Panc1 (cell line): Measurements from ENCODE around the gene ZCCHC4. TPM values are rescaled to one million over a fixed set of nuclear protein-coding genes. Genes with fewer than 3 reads are reported as not detected.

ENCODE experiments used
- ATAC-seq: fragments of 200-7000 bp; cut with Tn5 transposase; 2 replicates; pipeline ENCODE4 v1.9.1; 2020; ENCODE audit warnings: mild to moderate bottlenecking, moderate library complexity
- BruUV-seq: library from RNA; stranded (reverse); fragments of 400-500 nt; replicated peaks from 2 replicates; lab custom pipeline; 2021; lab: Mats Ljungman, UMichigan
- CTCF ChIA-PET: fragments of 300-600 bp; sonication (Branson Sonifier 250); formaldehyde crosslinking; loops from one replicate; lab custom pipeline; 2022; ENCODE audit warnings: antibody characterized with exemption; lab: Charles Lee
- POLR2A ChIA-PET: fragments of 300-600 bp; sonication (Branson Sonifier 250); formaldehyde crosslinking; loops from one replicate; lab custom pipeline; 2022; ENCODE audit warnings: antibody characterized with exemption; lab: Charles Lee
- DNase-seq: peaks from one replicate; pipeline ENCODE4 v3.0.0-alpha.2; 2010; ENCODE audit warnings: low read depth, low spot score
- H3K27ac ChIP-seq: 2 replicates; pipeline ENCODE4 v1.5.1; 2011; ENCODE audit warnings: mild to moderate bottlenecking, low read length, inconsistent platforms
- H3K27me3 ChIP-seq: fragments of 200-500 bp; sonication (Bioruptor generic); 2 replicates; pipeline ENCODE4 v1.6.0; 2014; ENCODE audit warnings: low read length, inconsistent platforms; ENCODE audit not compliant: control insufficient read depth, insufficient read depth
- H3K36me3 ChIP-seq: fragments of 200-500 bp; sonication (Bioruptor generic); 2 replicates; pipeline ENCODE4 v1.5.1; 2014; ENCODE audit warnings: inconsistent platforms, mild to moderate bottlenecking, low read length, moderate library complexity; ENCODE audit not compliant: control insufficient read depth, insufficient read depth
- H3K4me1 ChIP-seq: 2 replicates; pipeline ENCODE4 v1.5.1; 2011; ENCODE audit warnings: inconsistent platforms, mild to moderate bottlenecking, low read length, moderate library complexity; ENCODE audit not compliant: control insufficient read depth, insufficient read depth
- H3K4me3 ChIP-seq, 2 experiments: 2 replicates each; pipeline ENCODE4 v1.5.1; 2011 to 2012; ENCODE audit warnings: low read depth in 2 of 2, low read length in 2 of 2, mild to moderate bottlenecking in 2 of 2, inconsistent platforms in 1 of 2, moderate library complexity in 1 of 2
- H3K9me3 ChIP-seq: fragments of 200-500 bp; sonication (Bioruptor generic); 2 replicates; pipeline ENCODE4 v1.5.1; 2014; ENCODE audit warnings: low read depth, mild to moderate bottlenecking, inconsistent platforms, low read length, moderate library complexity; ENCODE audit not compliant: control insufficient read depth, insufficient read depth
- POLR2AphosphoS5 ChIP-seq: IDR thresholded peaks from 2 replicates; pipeline ENCODE4 v1.6.1; 2012; ENCODE audit warnings: mild to moderate bottlenecking, low read depth, low read length, moderate library complexity
- SIN3A ChIP-seq: IDR thresholded peaks from 2 replicates; pipeline ENCODE4 v1.6.1; 2012; ENCODE audit warnings: low read depth, mild to moderate bottlenecking, low read length, moderate library complexity, borderline replicate concordance; ENCODE audit not compliant: insufficient read depth
- TCF7L2 ChIP-seq: IDR thresholded peaks from 2 replicates; pipeline ENCODE4 v1.6.1; 2011; ENCODE audit warnings: mild to moderate bottlenecking, low read depth, low read length, inconsistent platforms
- in situ Hi-C: cut with HindIII; loops from 2 replicates; pipeline ENCODE4 v1.10.0; 2016; ENCODE audit warnings: low sequenced_read_pairs, low pct_unique_long_range_greater_than_20kb
- intact Hi-C: fragments of 100-400 bp; cut with micrococcal nuclease; formaldehyde crosslinking; loops from one replicate; pipeline ENCODE4 v1.10.0; 2022; ENCODE audit not compliant: unreplicated experiment
- total RNA-seq: library from RNA; stranded (reverse); gene quantifications from one replicate; pipeline ENCODE4 v1.2.1, GENCODE V29; 2021; ENCODE audit not compliant: unreplicated experiment
- TF ChIP-seq, protein P1 (sequence below): fragments of 450-650 bp; IDR thresholded peaks from 2 replicates; pipeline ENCODE4 v1.5.1; 2017; ENCODE audit warnings: mild to moderate bottlenecking
- TF ChIP-seq, protein P2 (sequence below), 2 experiments: IDR thresholded peaks; 2 replicates each; pipeline ENCODE4 v1.6.1; 2011 to 2012; ENCODE audit warnings: low read depth in 2 of 2, control low read depth in 1 of 2, low read length in 1 of 2, mild to moderate bottlenecking in 1 of 2, moderate library complexity in 1 of 2; ENCODE audit not compliant: insufficient read depth in 1 of 2

The ZCCHC4 gene
- total RNA-seq, 1 experiment from 2014 or later: 6.0 TPM

DNA sequence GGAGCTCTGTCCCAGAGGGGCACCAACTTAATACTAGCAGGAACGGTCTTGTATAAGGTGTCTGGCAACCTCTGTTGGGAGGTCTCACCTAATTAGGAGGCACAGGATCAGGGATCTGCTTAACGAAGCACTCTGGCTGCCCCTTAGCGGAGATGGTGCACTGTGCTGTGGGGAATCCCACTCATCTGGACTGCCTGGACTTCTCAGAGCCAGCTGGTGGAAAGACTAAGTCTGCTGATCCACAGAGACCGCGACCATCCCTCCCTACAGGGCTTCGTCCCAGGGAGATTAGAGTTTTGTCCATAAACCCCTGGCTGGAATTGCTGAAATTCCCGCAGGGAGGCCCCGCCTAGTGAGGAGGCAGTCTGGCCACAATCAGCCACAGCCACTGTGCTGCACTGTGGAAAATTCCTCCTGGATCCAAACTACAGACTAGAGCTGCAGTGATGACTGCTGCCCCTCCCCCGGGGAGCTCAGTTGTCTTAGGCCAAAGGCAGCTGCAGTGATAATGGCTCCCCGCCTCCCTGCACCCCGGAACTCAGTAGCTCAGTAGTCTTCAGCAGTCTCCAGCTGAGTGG is 22.0 kb upstream of the ZCCHC4 start:
- Histone ChIP-seq H3K36me3 (no peaks in the 10 kb centered on the region), H3K4me1 (no peaks in the 10 kb centered on the region), H3K9me3 (no peaks in the 10 kb centered on the region), H3K27ac (no peak overlapping the region), H3K27me3 (no peaks in the 10 kb centered on the region), H3K4me3 (no peak overlapping the region)
- TF ChIP-seq, protein P1, sequence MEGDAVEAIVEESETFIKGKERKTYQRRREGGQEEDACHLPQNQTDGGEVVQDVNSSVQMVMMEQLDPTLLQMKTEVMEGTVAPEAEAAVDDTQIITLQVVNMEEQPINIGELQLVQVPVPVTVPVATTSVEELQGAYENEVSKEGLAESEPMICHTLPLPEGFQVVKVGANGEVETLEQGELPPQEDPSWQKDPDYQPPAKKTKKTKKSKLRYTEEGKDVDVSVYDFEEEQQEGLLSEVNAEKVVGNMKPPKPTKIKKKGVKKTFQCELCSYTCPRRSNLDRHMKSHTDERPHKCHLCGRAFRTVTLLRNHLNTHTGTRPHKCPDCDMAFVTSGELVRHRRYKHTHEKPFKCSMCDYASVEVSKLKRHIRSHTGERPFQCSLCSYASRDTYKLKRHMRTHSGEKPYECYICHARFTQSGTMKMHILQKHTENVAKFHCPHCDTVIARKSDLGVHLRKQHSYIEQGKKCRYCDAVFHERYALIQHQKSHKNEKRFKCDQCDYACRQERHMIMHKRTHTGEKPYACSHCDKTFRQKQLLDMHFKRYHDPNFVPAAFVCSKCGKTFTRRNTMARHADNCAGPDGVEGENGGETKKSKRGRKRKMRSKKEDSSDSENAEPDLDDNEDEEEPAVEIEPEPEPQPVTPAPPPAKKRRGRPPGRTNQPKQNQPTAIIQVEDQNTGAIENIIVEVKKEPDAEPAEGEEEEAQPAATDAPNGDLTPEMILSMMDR: no peak
- TF ChIP-seq, protein P2, sequence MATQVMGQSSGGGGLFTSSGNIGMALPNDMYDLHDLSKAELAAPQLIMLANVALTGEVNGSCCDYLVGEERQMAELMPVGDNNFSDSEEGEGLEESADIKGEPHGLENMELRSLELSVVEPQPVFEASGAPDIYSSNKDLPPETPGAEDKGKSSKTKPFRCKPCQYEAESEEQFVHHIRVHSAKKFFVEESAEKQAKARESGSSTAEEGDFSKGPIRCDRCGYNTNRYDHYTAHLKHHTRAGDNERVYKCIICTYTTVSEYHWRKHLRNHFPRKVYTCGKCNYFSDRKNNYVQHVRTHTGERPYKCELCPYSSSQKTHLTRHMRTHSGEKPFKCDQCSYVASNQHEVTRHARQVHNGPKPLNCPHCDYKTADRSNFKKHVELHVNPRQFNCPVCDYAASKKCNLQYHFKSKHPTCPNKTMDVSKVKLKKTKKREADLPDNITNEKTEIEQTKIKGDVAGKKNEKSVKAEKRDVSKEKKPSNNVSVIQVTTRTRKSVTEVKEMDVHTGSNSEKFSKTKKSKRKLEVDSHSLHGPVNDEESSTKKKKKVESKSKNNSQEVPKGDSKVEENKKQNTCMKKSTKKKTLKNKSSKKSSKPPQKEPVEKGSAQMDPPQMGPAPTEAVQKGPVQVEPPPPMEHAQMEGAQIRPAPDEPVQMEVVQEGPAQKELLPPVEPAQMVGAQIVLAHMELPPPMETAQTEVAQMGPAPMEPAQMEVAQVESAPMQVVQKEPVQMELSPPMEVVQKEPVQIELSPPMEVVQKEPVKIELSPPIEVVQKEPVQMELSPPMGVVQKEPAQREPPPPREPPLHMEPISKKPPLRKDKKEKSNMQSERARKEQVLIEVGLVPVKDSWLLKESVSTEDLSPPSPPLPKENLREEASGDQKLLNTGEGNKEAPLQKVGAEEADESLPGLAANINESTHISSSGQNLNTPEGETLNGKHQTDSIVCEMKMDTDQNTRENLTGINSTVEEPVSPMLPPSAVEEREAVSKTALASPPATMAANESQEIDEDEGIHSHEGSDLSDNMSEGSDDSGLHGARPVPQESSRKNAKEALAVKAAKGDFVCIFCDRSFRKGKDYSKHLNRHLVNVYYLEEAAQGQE (IDR thresholded peaks at IDR 0.05; ENCODE audit: insufficient read depth in 1 of 2, low read depth in 2 of 2, low read length in 1 of 2): no peak
- TF ChIP-seq TCF7L2: no peak
- TF ChIP-seq POLR2AphosphoS5: no peak
- TF ChIP-seq SIN3A: no peak
- ATAC-seq: no peak
- ChIA-PET POLR2A (no interaction called here), CTCF (no interaction called here)
- no TSS peak for BruUV-seq
- intact Hi-C loops (no loop called here), in situ Hi-C loops (no loop called here)
- no peak for DNase-seq

DNA sequence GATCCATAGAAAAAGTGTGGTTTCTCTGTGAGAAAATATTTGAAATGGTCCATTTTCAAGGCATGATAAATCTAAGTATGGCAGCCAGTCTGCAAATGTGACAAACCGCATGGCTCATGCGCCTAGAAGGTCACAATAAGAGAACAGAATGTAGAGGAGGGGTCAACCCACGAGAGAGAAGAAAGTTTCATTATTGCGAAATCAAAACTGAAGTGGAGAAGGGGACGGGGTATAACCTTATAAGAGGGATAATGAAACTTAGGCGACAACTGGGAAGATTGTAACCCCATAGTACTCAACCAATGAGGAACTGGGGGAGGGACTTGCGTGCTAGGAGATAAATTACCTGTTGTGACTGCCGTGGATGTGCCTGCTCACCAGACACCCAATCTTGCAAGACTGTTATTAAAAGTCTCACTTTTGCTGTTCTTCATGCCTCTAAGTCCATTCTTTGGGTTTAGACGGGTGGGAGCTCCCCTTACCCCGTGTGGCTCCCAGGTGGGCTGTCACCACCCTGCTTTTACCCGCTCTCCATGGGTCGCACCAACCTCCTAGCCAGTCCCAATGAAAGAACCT is 21.3 kb upstream of the ZCCHC4 start:
- intact Hi-C loops: no loop called here
- TF ChIP-seq SIN3A (no peak), TCF7L2 (no peak), POLR2AphosphoS5 (no peak)
- TF ChIP-seq, protein P1: no peak
- TF ChIP-seq, protein P2 (IDR thresholded peaks at IDR 0.05; ENCODE audit: insufficient read depth in 1 of 2, low read depth in 2 of 2, low read length in 1 of 2): no peak
- Histone ChIP-seq H3K27me3 (no peaks in the 10 kb centered on the region), H3K27ac (no peak overlapping the region), H3K4me3 (no peak overlapping the region), H3K4me1 (no peaks in the 10 kb centered on the region), H3K9me3 (no peaks in the 10 kb centered on the region), H3K36me3 (no peaks in the 10 kb centered on the region)
- ChIA-PET CTCF (no interaction called here), POLR2A (no interaction called here)
- no peak for ATAC-seq
- no peak for DNase-seq
- in situ Hi-C loops: no loop called here
- no TSS peak for BruUV-seq
